Hepatocyte (in vitro differentiated cells): ENCODE measurements around the gene APBB2. TPM values are rescaled to one million over a fixed set of nuclear protein-coding genes. Genes with fewer than 3 reads are reported as not detected.

Experiments
- DNase-seq: peaks from one replicate; pipeline ENCODE4 v3.0.0-alpha.2; 2016; ENCODE audit warnings: low spot score
- H2AFZ ChIP-seq: fragments of 200-600 bp; sonication (generic); 2 replicates; pipeline ENCODE4 v1.6.0; 2016; ENCODE audit warnings: antibody characterized with exemption, mild to moderate bottlenecking
- H3K27ac ChIP-seq: fragments of 200-600 bp; sonication (generic); 2 replicates; pipeline ENCODE4 v1.5.1; 2016; ENCODE audit warnings: mild to moderate bottlenecking
- H3K27me3 ChIP-seq: fragments of 200-600 bp; sonication (generic); 2 replicates; pipeline ENCODE4 v1.6.1; 2016
- H3K36me3 ChIP-seq: fragments of 200-600 bp; sonication (generic); replicated peaks from 2 replicates; pipeline ENCODE4 v1.5.1; 2016; ENCODE audit warnings: low read depth; ENCODE audit not compliant: insufficient read depth
- H3K4me1 ChIP-seq: fragments of 200-600 bp; sonication (generic); 2 replicates; pipeline ENCODE4 v1.5.1; 2016; ENCODE audit warnings: mild to moderate bottlenecking, moderate library complexity; ENCODE audit not compliant: insufficient read depth
- H3K4me2 ChIP-seq: fragments of 200-600 bp; sonication (generic); 2 replicates; pipeline ENCODE4 v1.6.0; 2016
- H3K4me3 ChIP-seq: fragments of 200-600 bp; sonication (generic); 2 replicates; pipeline ENCODE4 v1.5.1; 2016; ENCODE audit warnings: mild to moderate bottlenecking
- H3K79me2 ChIP-seq: fragments of 200-600 bp; sonication (generic); 2 replicates; pipeline ENCODE4 v1.6.0; 2017; ENCODE audit warnings: mild to moderate bottlenecking
- H3K9me2 ChIP-seq: fragments of 200-600 bp; sonication (generic); replicated peaks from 2 replicates; pipeline ENCODE4 v1.6.0; 2017; ENCODE audit warnings: mild to moderate bottlenecking; ENCODE audit not compliant: insufficient read depth
- H3K9me3 ChIP-seq: fragments of 200-600 bp; sonication (generic); 2 replicates; pipeline ENCODE4 v1.5.1; 2016; ENCODE audit warnings: low read depth, mild to moderate bottlenecking
- H4K20me1 ChIP-seq: fragments of 200-600 bp; sonication (generic); 2 replicates; pipeline ENCODE4 v1.6.0; 2016; ENCODE audit warnings: mild to moderate bottlenecking; ENCODE audit not compliant: insufficient read depth, poor library complexity, severe bottlenecking
- CTCF ChIP-seq: fragments of 200-600 bp; sonication (generic); IDR thresholded peaks from 2 replicates; pipeline ENCODE4 v1.5.1; 2016; ENCODE audit warnings: antibody characterized with exemption, mild to moderate bottlenecking; ENCODE audit not compliant: poor library complexity
- EZH2 ChIP-seq: fragments of 200-600 bp; sonication (generic); IDR thresholded peaks from 2 replicates; pipeline ENCODE4 v1.6.1; 2016; ENCODE audit warnings: antibody characterized with exemption, mild to moderate bottlenecking, borderline replicate concordance
- EZH2phosphoT487 ChIP-seq: fragments of 200-600 bp; sonication (generic); IDR thresholded peaks from one replicate; pipeline ENCODE4 v1.6.1; 2018; ENCODE audit warnings: antibody characterized with exemption, mild to moderate bottlenecking, low read depth, moderate library complexity; ENCODE audit not compliant: unreplicated experiment, severe bottlenecking
- WGBS: methylation state at CpG from one replicate; pipeline ENCODE4 v1.1.6; 2016; ENCODE audit warnings: low lambda C conversion rate; ENCODE audit errors: missing lambda C conversion rate; 5-methylcytosine and 5-hydroxymethylcytosine counted together
- polyA plus RNA-seq: library from polyadenylated mRNA; unstranded; fragments of >200 nt; fragmentation: Nextera tagmentation; extraction: Ambion mirVana; gene quantifications from 2 replicates; pipeline ENCODE4 v1.2.1, GENCODE V29; 2016
- total RNA-seq: library from RNA; depleted of rRNA; stranded (reverse); fragments of >200 nt; gene quantifications from 2 replicates; pipeline ENCODE4 v1.2.3, GENCODE V29; 2014

Gene APBB2
- total and polyA plus RNA-seq, 2 experiments from 2014 or later, result 23.4 to 47.5 TPM

GRCh38 chr4:40960941-40961340, 253.4 kb downstream of the APBB2 start:
- no peaks in the 10 kb centered on the region for H4K20me1 ChIP-seq
- no peaks in the 10 kb centered on the region for H3K27me3 ChIP-seq
- H3K9me3 ChIP-seq, result no peaks in the 10 kb centered on the region
- H3K4me2 ChIP-seq, result no peak overlapping the region
- H3K79me2 ChIP-seq, result no peaks in the 10 kb centered on the region
- 100% methylated on average over 1 of the region's 1 CpG for WGBS
- H3K27ac ChIP-seq, result no peak overlapping the region
- TF ChIP-seq EZH2, result no peak
- H3K4me1 ChIP-seq, result peaks cover 4% of the 10 kb centered on the region
- no peak overlapping the region for H2AFZ ChIP-seq
- H3K9me2 ChIP-seq, result no peaks in the 10 kb centered on the region
- no peak overlapping the region for H3K4me3 ChIP-seq
- DNase-seq, result no peak
- H3K36me3 ChIP-seq, result no peaks in the 10 kb centered on the region

- Histone ChIP-seq H3K9me2 (no peaks in the 10 kb centered on the region), H3K4me3 (no peak overlapping the region), H3K36me3 (no peaks in the 10 kb centered on the region), H3K4me2 (no peak overlapping the region), H3K27me3 (no peaks in the 10 kb centered on the region), H3K4me1 (no peaks in the 10 kb centered on the region), H3K79me2 (no peaks in the 10 kb centered on the region), H2AFZ (no peak overlapping the region), H3K9me3 (no peaks in the 10 kb centered on the region), H3K27ac (no peak overlapping the region), H4K20me1 (no peaks in the 10 kb centered on the region)
- TF ChIP-seq EZH2, result no peak
- no peak for TF ChIP-seq EZH2phosphoT487
- no peak for TF ChIP-seq CTCF
- WGBS, result 88% methylated on average over 6 of the region's 6 CpGs
- DNase-seq, result no peak
These were observed 257.1 kb downstream of the APBB2 start for GRCh38 chr4:40957281-40957680.

GRCh38 chr4:40956721-40957255, 257.6 kb downstream of the APBB2 start:
- no peaks in the 10 kb centered on the region for H3K79me2 ChIP-seq
- no peaks in the 10 kb centered on the region for H3K9me2 ChIP-seq
- no peaks in the 10 kb centered on the region for H3K4me1 ChIP-seq
- H3K27ac ChIP-seq, result no peak overlapping the region
- H3K4me3 ChIP-seq, result no peak overlapping the region
- H3K9me3 ChIP-seq, result no peaks in the 10 kb centered on the region
- 75% methylated on average over 5 of the region's 5 CpGs for WGBS
- no peak for DNase-seq
- no peak overlapping the region for H2AFZ ChIP-seq
- no peaks in the 10 kb centered on the region for H3K27me3 ChIP-seq
- no peak for TF ChIP-seq EZH2phosphoT487
- TF ChIP-seq CTCF, result no peak
- TF ChIP-seq EZH2, result no peak
- H3K4me2 ChIP-seq, result no peak overlapping the region
- no peaks in the 10 kb centered on the region for H4K20me1 ChIP-seq
- no peaks in the 10 kb centered on the region for H3K36me3 ChIP-seq

GRCh38 chr4:40954088-40954668, 260.2 kb downstream of the APBB2 start:
- H3K9me3 ChIP-seq, result no peaks in the 10 kb centered on the region
- no peaks in the 10 kb centered on the region for H3K79me2 ChIP-seq
- no peak overlapping the region for H3K4me3 ChIP-seq
- WGBS, result 88% methylated on average over 8 of the region's 8 CpGs
- TF ChIP-seq EZH2 (no peak), CTCF (no peak), EZH2phosphoT487 (no peak)
- H3K27me3 ChIP-seq, result no peaks in the 10 kb centered on the region
- no peak overlapping the region for H3K4me2 ChIP-seq
- no peaks in the 10 kb centered on the region for H3K36me3 ChIP-seq
- no peaks in the 10 kb centered on the region for H3K4me1 ChIP-seq
- H3K9me2 ChIP-seq, result no peaks in the 10 kb centered on the region
- no peaks in the 10 kb centered on the region for H4K20me1 ChIP-seq
- H2AFZ ChIP-seq, result no peak overlapping the region
- DNase-seq, result no peak
- no peak overlapping the region for H3K27ac ChIP-seq
